GM06990 (cell line): Measurements from ENCODE around the gene DMAC2L.
A peak's percentile ranks its signal among the peaks of the same experiment; 100 is the strongest.

ENCODE experiments used
- DNase-seq: peaks from one replicate; pipeline ENCODE4 v3.0.0-alpha.2; 2011; ENCODE audit not compliant: insufficient read length; ENCODE audit errors: extremely low read depth
- H3K27me3 ChIP-seq: replicated peaks from 2 replicates; pipeline ENCODE4 v1.6.0; 2011; ENCODE audit warnings: low read length; ENCODE audit not compliant: control insufficient read depth, insufficient read depth
- H3K36me3 ChIP-seq: 2 replicates; pipeline ENCODE4 v1.5.1; 2011; ENCODE audit warnings: low read length; ENCODE audit not compliant: control insufficient read depth, insufficient read depth
- H3K4me3 ChIP-seq: replicated peaks from 2 replicates; pipeline ENCODE4 v1.5.1; 2011; ENCODE audit warnings: low read depth, mild to moderate bottlenecking, control low read depth, low read length
- CTCF ChIP-seq: IDR thresholded peaks from 2 replicates; pipeline ENCODE4 v1.5.1; 2011; ENCODE audit warnings: low read length, control low read depth, mild to moderate bottlenecking, inconsistent platforms; ENCODE audit not compliant: insufficient read depth, poor library complexity, severe bottlenecking

Gene DMAC2L

GRCh38 chr14:50339178-50339804, 27.2 kb downstream of the DMAC2L start:
- no peak for TF ChIP-seq CTCF
- no peaks in the 10 kb centered on the region for H3K27me3 ChIP-seq
- no peak for DNase-seq
- no peaks in the 10 kb centered on the region; the same call in 1 of the 2 replicates for H3K36me3 ChIP-seq
- no peak overlapping the region for H3K4me3 ChIP-seq

GRCh38 chr14:50340045-50340444, 27.9 kb downstream of the DMAC2L start:
- H3K4me3 ChIP-seq = no peak overlapping the region
- H3K27me3 ChIP-seq = no peaks in the 10 kb centered on the region
- no peaks in the 10 kb centered on the region; the same call in 1 of the 2 replicates for H3K36me3 ChIP-seq
- no peak for DNase-seq
- no peak for TF ChIP-seq CTCF

- DNase-seq = no peak
- Histone ChIP-seq H3K27me3 (no peaks in the 10 kb centered on the region), H3K4me3 (no peak overlapping the region), H3K36me3 (no peaks in the 10 kb centered on the region; the same call in 1 of the 2 replicates)
- no peak for TF ChIP-seq CTCF
Measured at GRCh38 chr14:50340963-50341362, 28.8 kb downstream of the DMAC2L start.

- Histone ChIP-seq H3K27me3 (no peaks in the 10 kb centered on the region), H3K36me3 (no peaks in the 10 kb centered on the region), H3K4me3 (no peak overlapping the region)
- peak; percentile 45 for DNase-seq
- peak; percentile 37 for TF ChIP-seq CTCF
Measured at GRCh38 chr14:50342221-50343078, 30.3 kb downstream of the DMAC2L start.

GRCh38 chr14:50343434-50343833, 31.3 kb downstream of the DMAC2L start:
- no peak overlapping the region for H3K4me3 ChIP-seq
- TF ChIP-seq CTCF = no peak
- no peaks in the 10 kb centered on the region for H3K27me3 ChIP-seq
- DNase-seq = no peak
- no peaks in the 10 kb centered on the region for H3K36me3 ChIP-seq
